Spleen (tissue), 11 donors: ENCODE measurements around the gene MLXIPL. TPM values are rescaled to one million over a fixed set of nuclear protein-coding genes. Genes with fewer than 3 reads are reported as not detected.
"Not testable (repeated sequence)": the region's sequence is repeated elsewhere in the genome, so short reads cannot be mapped to it uniquely, and the experiment has no call there.

Experiments
- DNase-seq: peaks from one replicate; pipeline ENCODE4 v3.0.0-alpha.2; 2020
- H3K27ac ChIP-seq, 8 donors: fragments of 200-600 bp; sonication (generic) in 7 of 8; 1 replicate in 4 of 8; 2 replicates in 4 of 8; pipeline versions ENCODE4 v1.5.0 to v1.8.0; 2016 to 2021; ENCODE audit warnings: inconsistent platforms in 4 of 8, mild to moderate bottlenecking in 4 of 8, moderate library complexity in 1 of 8
- H3K27me3 ChIP-seq, 7 donors: fragments of 200-600 bp; sonication (generic) in 6 of 7; replicated peaks in 1 of 7; 1 replicate in 4 of 7; 2 replicates in 3 of 7; pipeline versions ENCODE4 v1.5.0 to v1.8.0; 2016 to 2021; ENCODE audit warnings: inconsistent platforms in 3 of 7, mild to moderate bottlenecking in 1 of 7
- H3K36me3 ChIP-seq, 6 donors: fragments of 200-600 bp; sonication (generic) in 5 of 6; 1 replicate in 4 of 6; 2 replicates in 2 of 6; pipeline versions ENCODE4 v1.5.0 to v1.8.0; 2016 to 2021; ENCODE audit warnings: inconsistent platforms in 2 of 6
- H3K4me1 ChIP-seq, 6 donors: fragments of 200-600 bp; sonication (generic) in 5 of 6; 1 replicate in 3 of 6; 2 replicates in 3 of 6; pipeline versions ENCODE4 v1.5.0 to v1.8.0; 2016 to 2021; ENCODE audit warnings: inconsistent platforms in 3 of 6
- H3K4me3 ChIP-seq, 8 donors: fragments of 200-600 bp; sonication (generic) in 7 of 8; 1 replicate in 4 of 8; 2 replicates in 4 of 8; pipeline versions ENCODE4 v1.5.0 to v1.8.0; 2016 to 2021; ENCODE audit warnings: inconsistent platforms in 4 of 8, mild to moderate bottlenecking in 4 of 8, moderate library complexity in 2 of 8
- H3K9me3 ChIP-seq, 8 donors: fragments of 200-600 bp; sonication (generic) in 7 of 8; 1 replicate in 4 of 8; 2 replicates in 4 of 8; pipeline versions ENCODE4 v1.5.0 to v1.8.0; 2016 to 2021; ENCODE audit warnings: inconsistent platforms in 4 of 8
- POLR2A ChIP-seq, 3 donors: fragments of 450-650 bp; IDR thresholded peaks; one replicate each; pipeline ENCODE4 v1.5.1; 2017; ENCODE audit warnings: antibody characterized with exemption in 3 of 3, mild to moderate bottlenecking in 1 of 3
- POLR2AphosphoS5 ChIP-seq, 3 donors: sonication (generic); formaldehyde crosslinking; IDR thresholded peaks; one replicate each; pipeline ENCODE4 v1.5.1; 2017; ENCODE audit warnings: antibody characterized with exemption in 3 of 3
- WGBS, 5 donors: extraction: QIAGEN DNeasy Blood & Tissue Kit in 3 of 5; methylation state at CpG; one replicate each; pipeline versions ENCODE4 v1.1.5 to v1.1.7; 2013 to 2018; 5-methylcytosine and 5-hydroxymethylcytosine counted together
- intact Hi-C: fragments of 100-400 bp; cut with DNase I; formaldehyde crosslinking; loops from one replicate; pipeline ENCODE4 v1.15.0; 2023; ENCODE audit warnings: low total_unique reads
- polyA plus RNA-seq, 3 donors: library from polyadenylated mRNA; stranded (reverse); fragments of 200-250 nt; gene quantifications; one replicate each; pipeline ENCODE4 v1.2.1, GENCODE V29; 2013
- total RNA-seq, 7 donors: library from RNA; depleted of rRNA in 3 of 7; stranded (reverse); fragments of >200 nt in 3 of 7; fragmentation: NEBNext Ultra II Directional in 4 of 7; extraction: Animal tissue kit (Norgen Biotek cat#: 25700) in 4 of 7; gene quantifications; one replicate each; pipeline versions ENCODE4 v1.1.0 to v1.2.1, GENCODE V29; 2016 to 2021
- TF ChIP-seq, protein P1 (sequence below), 11 experiments: fragments of 200-600 bp in 7 of 11; fragments of 450-650 bp in 4 of 11; sonication (generic) in 4 of 11; IDR thresholded peaks in 8 of 11; conservative IDR thresholded peaks in 3 of 11; 1 replicate in 7 of 11; 2 replicates in 4 of 11; pipeline versions ENCODE4 v1.4.0 to v1.8.0; 2016 to 2021; ENCODE audit warnings: antibody characterized with exemption in 11 of 11, inconsistent platforms in 4 of 11, mild to moderate bottlenecking in 1 of 11
- donor health status: healthy with polysubstance abuse.
- donor health status: DM: no; HTN: no; CAD: no; lungs with moderate emphysema.
- donor health status: DM: no; HTN: no; CAD: no.
- donor health status: Bipolar disorder and iron deficiency.
- donor health status: healthy.
- donor health status: DM: no; HTN: no; CAD: no.
- donor health status: DM: yes; HTN: yes; CAD: no.

MLXIPL gene
- total and polyA plus RNA-seq, 10 donors: 0.09 to 0.23 (median 0.16) TPM; not detected in 6

DNA sequence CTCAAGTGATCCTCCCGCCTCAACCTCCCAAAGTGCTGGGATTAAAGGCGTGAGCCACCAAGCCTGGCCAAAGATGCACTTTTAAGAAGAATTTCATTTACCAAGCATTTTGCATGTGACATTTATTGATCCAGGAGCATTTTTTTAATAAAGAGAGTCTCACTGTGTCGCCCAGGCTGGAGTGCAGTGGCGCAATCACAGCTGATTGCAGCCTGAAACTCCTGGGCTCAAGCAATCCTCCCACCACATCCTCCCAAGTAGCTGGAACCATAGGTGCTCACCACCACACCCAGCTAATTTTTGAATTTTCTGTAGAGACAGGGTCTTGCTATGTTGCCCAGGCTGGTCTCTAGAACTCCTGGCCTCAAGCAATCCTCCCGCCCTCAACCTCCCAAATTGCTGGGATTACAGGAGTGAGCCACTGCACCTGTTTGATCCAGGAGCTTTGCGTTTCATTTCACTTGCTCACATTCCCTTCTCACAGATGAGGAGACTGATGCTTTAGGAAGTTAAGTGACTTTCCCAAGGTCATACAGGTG lies 41.6 kb downstream of the MLXIPL start:
- H3K4me1 ChIP-seq: peaks cover 0 to 59% (median 31%) of the 10 kb centered on the region in 6 donors
- no peak overlapping the region for H3K4me3 ChIP-seq
- TF ChIP-seq, protein P1, sequence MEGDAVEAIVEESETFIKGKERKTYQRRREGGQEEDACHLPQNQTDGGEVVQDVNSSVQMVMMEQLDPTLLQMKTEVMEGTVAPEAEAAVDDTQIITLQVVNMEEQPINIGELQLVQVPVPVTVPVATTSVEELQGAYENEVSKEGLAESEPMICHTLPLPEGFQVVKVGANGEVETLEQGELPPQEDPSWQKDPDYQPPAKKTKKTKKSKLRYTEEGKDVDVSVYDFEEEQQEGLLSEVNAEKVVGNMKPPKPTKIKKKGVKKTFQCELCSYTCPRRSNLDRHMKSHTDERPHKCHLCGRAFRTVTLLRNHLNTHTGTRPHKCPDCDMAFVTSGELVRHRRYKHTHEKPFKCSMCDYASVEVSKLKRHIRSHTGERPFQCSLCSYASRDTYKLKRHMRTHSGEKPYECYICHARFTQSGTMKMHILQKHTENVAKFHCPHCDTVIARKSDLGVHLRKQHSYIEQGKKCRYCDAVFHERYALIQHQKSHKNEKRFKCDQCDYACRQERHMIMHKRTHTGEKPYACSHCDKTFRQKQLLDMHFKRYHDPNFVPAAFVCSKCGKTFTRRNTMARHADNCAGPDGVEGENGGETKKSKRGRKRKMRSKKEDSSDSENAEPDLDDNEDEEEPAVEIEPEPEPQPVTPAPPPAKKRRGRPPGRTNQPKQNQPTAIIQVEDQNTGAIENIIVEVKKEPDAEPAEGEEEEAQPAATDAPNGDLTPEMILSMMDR (IDR thresholded peaks at IDR 0.05 in 8 of 11, conservative IDR thresholded peaks at IDR 0.05 in 3 of 11): no peak
- TF ChIP-seq POLR2AphosphoS5 (IDR thresholded peaks at IDR 0.05): no peak
- TF ChIP-seq POLR2A (IDR thresholded peaks at IDR 0.05): no peak
- H3K27me3 ChIP-seq: no peaks in the 10 kb centered on the region
- intact Hi-C loops: no loop called here
- 81 to 96% (median 86%) methylated on average over 6 of the region's 6 CpGs for WGBS, 5 donors
- H3K27ac ChIP-seq: peak overlapping the region in 5 of 8 donors; percentile 65 to 84 (median 82)
- peak; percentile 37 for DNase-seq
- H3K9me3 ChIP-seq: no peaks in the 10 kb centered on the region
- no peaks in the 10 kb centered on the region for H3K36me3 ChIP-seq

- H3K9me3 ChIP-seq, intact Hi-C loops, H3K36me3 ChIP-seq, H3K27me3 ChIP-seq, H3K4me3 ChIP-seq: not testable (repeated sequence)
- 64 to 89% (median 81%) methylated on average over 8 to 9 of the region's 9 CpGs for WGBS, 5 donors
- H3K27ac ChIP-seq: peak overlapping the region in 5 of 8 donors; percentile 43 to 84 (median 82)
- H3K4me1 ChIP-seq: peaks cover 12 to 66% (median 41%) of the 10 kb centered on the region in 6 donors
- DNase-seq: peak; percentile 60
These were observed 43.3 kb downstream of the MLXIPL start for GRCh38 chr7:73581006-73581405.

DNA sequence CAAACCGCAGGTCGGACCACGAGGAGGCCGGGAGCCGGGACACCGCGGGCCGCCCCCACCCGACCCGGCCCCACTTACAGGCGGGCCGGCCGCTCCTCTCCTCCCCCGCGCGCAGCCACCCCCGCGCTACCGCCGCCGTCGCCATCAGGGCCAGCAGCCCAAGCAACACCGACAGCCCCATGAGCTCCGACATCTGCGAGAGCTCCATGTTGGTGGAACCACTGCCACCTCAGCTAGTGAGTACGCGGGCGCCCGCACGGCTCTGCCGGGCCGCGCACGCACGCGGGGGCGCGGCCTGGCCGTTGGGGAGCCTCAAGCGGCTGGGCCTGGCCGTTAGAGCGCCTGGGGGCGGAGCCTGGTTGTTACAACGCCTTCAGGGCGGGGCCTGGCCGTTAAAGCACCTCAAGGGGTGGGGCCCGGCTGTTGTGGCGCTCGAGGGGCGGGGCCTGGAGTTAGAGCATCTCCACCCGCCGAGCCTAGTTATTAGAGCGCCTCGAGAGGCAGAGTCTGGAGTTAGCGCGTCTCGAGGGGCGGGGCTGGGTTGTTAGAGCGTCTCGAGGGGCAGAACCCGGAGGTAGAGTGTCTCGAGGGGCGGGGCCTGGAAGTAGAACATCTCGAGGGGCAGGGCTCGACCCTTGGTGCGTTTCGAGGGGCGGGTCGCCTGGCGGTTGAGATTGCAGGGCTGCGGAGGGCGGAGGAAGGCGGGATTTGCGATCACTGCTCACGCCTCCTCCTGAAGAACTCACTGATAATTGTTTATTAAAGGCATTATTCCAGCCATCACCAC lies 45.8 kb downstream of the MLXIPL start, which contains the start of gene TBL2:
TBL2 (minus strand) TSS at position 238 of the 787 bp plus-strand sequence; CDS start at position 208, 30 bp downstream.
- WGBS, 5 donors: 1% methylated on average over 38 to 75 of the region's 75 CpGs
- intact Hi-C loops: no loop called here
- Histone ChIP-seq H3K4me1 (peaks cover 12 to 70% (median 43%) of the 10 kb centered on the region in 6 donors), H3K4me3 (peak within 1 kb of the TSS; percentile 61 to 91 (median 76)), H3K36me3 (peaks cover 0 to 27% (median 13%) of the 10 kb centered on the region in 6 donors), H3K27ac (peak within 1 kb of the TSS; percentile 77 to 96 (median 90)), H3K27me3 (no peaks in the 10 kb centered on the region), H3K9me3 (no peaks in the 10 kb centered on the region)
- peak; percentile 100 for DNase-seq
- TF ChIP-seq, protein P1 (IDR thresholded peaks at IDR 0.05 in 8 of 11, conservative IDR thresholded peaks at IDR 0.05 in 3 of 11): peak in 6 of 11 experiments; percentile 14 to 63 (median 36)
- peak; percentile 86 to 89 (median 87) for TF ChIP-seq POLR2AphosphoS5 (IDR thresholded peaks at IDR 0.05)
- peak in 2 of 3 donors; percentile 32 to 87 for TF ChIP-seq POLR2A (IDR thresholded peaks at IDR 0.05)

GRCh38 chr7:73577627-73578341 lies 46.5 kb downstream of the MLXIPL start:
- H3K27me3 ChIP-seq: no peaks in the 10 kb centered on the region
- peak; percentile 80 for DNase-seq
- TF ChIP-seq, protein P1 (IDR thresholded peaks at IDR 0.05 in 8 of 11, conservative IDR thresholded peaks at IDR 0.05 in 3 of 11): no peak
- TF ChIP-seq POLR2A (IDR thresholded peaks at IDR 0.05): no peak
- TF ChIP-seq POLR2AphosphoS5 (IDR thresholded peaks at IDR 0.05): no peak
- peaks cover 4 to 35% (median 20%) of the 10 kb centered on the region in 6 donors for H3K36me3 ChIP-seq
- intact Hi-C loops: no loop called here
- no peaks in the 10 kb centered on the region for H3K9me3 ChIP-seq
- H3K4me1 ChIP-seq: peaks cover 12 to 65% (median 43%) of the 10 kb centered on the region in 6 donors
- H3K27ac ChIP-seq: peak overlapping the region; percentile 77 to 96 (median 90)
- whole genome bisulfite sequencing, 5 donors: 16 to 29% (median 20%) methylated on average over 18 to 32 of the region's 32 CpGs
- peak overlapping the region; percentile 61 to 91 (median 76) for H3K4me3 ChIP-seq
